GM19043 (cell line): ENCODE data around the gene HOXC10.

ENCODE experiments used
- ATAC-seq: cut with Tn5 transposase; IDR thresholded peaks from one replicate; pipeline ENCODE4 v1.9.1; 2021; ENCODE audit warnings: low read depth; ENCODE audit not compliant: unreplicated experiment

HOXC10 gene

GRCh38 chr12:53975479-53976152, 9.3 kb upstream of the HOXC10 start:
- no peak for ATAC-seq

DNA sequence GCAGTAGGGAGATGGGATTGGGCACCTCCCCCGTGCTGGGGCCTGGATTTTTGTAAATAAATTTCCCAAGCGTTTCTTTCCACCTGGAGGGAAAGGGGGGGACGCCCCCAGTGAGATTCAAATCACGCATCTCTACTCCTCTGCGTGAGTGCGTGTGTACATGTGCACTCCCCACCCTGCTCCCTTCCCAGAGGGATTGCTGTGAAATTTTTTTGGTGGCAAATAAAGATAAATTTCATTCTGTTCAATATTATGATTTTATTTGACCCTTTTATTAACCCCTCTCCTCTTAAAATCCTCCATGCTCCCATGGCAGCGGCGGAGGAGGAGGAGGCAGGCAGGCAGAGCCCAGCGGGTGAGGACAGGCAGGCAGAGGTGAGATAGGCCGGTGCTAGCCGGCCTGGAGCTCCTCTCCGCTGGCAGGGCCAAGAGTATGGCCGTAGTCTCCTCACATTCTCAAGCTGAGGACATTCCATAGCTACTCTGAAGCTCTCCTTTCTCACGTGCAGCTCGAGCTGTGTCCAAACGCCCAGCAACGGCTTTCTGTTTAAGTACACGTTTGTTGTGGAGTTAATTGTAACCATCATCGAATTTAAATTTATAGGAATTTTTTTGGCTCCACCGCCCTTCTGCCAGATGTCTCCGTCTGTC, 8.6 kb upstream of the HOXC10 start:
- no peak for ATAC-seq

DNA sequence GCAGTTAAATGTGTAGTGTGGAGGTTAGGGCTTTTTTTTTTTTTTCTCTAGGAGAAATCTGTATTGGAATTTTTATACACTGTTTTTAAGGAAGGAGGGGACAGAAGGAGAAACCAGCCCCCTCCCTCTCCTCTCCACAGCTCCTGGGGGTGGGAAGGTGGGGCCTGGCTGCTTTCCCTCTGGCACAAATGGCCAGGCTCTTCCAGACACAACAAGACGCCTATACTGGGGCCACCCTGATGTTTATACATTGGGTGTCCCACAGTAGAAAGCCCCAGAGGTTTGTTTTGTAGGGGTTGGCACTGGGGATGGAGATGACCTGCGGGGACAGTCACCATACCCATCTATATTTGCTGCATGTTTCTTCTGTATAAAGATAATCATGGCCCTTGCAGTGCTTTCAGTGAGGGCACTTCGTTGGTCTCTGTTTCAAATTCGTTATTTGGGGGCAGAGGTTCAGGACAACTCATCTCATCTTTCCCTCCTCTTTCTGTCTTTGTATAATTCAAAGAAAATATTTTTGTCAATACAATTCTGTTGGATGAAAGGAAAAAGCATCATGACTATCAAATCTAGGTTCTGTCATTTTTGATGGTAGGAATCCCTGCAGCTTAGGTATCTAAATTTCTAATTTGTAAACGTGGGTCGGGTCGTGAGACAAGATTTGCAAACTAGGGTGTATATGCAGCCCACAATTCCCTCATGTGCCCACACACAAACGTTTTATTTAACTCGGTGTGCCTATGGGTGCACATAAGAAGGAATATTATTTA, 7.9 kb upstream of the HOXC10 start:
- ATAC-seq: no peak

- no peak for ATAC-seq
Observed at GRCh38 chr12:53977596-53978445, 7.1 kb upstream of the HOXC10 start.

GRCh38 chr12:53978477-53979356, 6.2 kb upstream of the HOXC10 start:
- ATAC-seq: no peak

- ATAC-seq: no peak
Observed at GRCh38 chr12:53980104-53980801, 4.7 kb upstream of the HOXC10 start.

DNA sequence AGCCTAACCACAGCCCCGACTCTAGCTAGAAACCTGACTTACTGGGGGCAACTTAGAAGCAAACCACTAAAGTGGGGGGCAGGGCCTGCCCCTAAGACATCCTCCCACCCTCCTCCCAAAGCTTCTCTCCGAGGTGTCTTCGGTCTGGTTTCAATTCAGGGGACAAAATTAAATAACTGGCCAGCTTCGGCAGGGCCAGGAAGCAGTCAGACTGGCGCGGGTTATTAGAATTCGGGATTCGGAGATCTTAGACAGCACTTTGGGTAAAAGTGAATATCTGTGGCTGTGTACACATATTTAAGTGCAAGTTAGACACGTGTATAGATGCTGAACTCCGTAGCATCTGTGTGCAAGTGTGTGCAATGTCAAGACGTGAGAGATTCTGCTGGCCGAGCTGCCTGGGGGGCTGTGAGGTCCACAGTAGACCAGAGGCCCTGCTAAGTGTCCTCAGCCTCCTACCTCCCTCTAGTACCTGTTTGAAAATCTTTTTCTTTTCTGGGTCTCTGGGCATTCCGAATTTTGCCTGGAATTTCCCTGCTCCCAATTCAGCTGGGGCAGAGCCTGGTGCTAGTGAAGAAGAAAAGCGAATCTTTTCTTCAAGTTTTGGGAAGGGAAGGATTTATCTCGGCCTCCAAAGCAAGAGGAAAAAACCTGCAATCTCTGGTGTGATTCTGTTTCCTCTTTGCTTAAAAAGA, 4.0 kb upstream of the HOXC10 start:
- ATAC-seq: no peak

DNA sequence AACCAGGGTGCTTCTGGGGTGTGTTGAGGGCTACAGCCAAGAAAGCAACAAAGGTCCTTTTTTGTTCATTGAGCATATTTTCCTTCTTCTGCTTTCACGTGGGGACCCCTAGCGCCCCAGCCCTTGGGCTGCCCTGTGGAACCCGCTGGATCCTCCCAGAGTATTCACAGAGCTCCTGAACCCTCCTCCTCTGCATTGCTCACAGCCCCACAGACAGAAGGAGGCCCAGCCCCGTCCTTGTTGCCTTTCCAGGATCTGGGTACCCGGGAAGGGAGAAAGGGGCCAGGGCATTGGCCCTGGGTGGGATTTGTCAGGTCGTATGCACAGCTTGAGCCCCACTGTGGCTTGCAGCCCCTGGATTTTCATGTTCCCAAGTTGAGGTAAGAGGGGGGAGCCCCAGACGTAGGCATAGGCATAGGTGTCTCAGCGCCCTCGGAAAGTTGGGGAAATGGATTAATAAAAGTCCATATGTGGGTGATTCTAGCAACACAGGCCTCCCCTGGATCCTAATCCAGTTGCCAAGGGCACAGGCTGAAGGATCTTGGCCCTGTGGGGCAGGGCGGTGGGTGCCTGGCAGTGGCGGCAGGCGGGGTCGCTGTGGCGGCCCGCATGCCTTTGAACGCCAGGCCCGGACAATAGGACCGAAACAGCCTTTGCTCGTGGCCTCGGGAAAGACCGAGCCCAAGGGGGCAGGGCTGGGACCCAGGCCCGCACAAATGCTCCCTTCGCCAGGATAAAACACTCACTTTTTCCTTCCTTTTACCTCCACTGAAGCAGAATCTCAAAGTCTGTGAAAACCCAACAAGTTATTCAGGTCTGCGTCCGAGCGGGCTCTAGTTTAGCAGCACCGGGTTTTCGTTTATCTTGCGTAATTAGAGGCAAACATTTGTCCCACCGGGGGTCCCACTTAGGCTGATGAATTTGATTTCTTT, 3.0 kb upstream of the HOXC10 start:
- no peak for ATAC-seq

DNA sequence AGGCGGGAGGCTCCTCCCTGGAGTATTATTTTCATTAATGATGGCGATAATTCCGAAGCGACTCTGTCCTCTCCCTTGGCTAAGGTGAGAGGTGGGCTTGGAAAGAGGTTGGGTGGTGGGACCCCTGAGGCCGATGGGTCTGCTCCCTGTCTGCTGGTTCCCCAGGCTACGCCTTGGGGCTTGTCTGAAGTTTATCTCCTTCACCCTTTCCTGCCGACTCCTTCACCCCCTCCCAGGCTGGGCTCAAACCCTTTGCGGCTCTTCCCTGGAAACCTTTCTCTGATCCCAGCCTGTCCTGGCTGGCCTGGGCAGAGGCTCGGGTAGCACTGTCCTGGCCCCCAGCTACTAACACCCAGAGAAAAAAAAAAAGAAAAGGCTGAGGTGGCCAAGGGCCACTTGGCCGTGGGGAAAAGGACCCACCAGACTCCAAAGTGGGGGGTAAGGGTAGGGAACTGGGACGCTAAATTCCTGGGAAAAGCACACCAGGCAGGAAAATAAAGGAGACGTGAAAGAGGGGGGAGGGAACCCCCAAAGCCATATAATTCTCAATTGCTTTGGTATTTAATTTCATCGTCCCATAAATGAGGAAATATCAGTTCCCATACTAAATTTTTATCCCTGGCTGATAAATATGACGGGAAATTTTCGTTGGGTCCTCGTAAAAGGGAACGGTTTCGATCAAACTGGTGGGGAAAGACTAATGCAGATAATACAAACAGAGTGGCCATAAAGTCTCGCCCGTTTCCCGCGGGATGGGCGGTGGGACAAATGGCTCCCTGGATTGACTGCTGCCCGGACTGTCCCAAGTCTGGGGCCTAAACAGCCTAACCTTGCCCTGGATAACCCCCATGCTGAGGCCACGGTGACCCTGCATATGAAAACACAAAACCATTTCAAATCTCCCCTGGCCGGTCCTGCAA, 2.0 kb upstream of the HOXC10 start:
- no peak for ATAC-seq

GRCh38 chr12:53983568-53983949, 1.4 kb upstream of the HOXC10 start:
- ATAC-seq: no peak

GRCh38 chr12:53983950-53984572, 885 bp upstream of the HOXC10 start:
- no peak for ATAC-seq

GRCh38 chr12:53985692-53985993, 697 bp downstream of the HOXC10 start:
- ATAC-seq: no peak

- ATAC-seq: no peak
Observed at GRCh38 chr12:53985994-53986685, 1.2 kb downstream of the HOXC10 start.

GRCh38 chr12:53986686-53987483, 1.9 kb downstream of the HOXC10 start:
- ATAC-seq: no peak

GRCh38 chr12:53987787-53988230, 2.9 kb downstream of the HOXC10 start:
- ATAC-seq: no peak
